A172 (cell line): ENCODE measurements around the gene VIPR2. TPM values are rescaled to one million over a fixed set of nuclear protein-coding genes. Genes with fewer than 3 reads are reported as not detected.

ENCODE experiments used
- DNase-seq: peaks from one replicate; pipeline ENCODE4 v3.0.0-alpha.2; 2015; ENCODE audit warnings: low spot score
- total RNA-seq: library from RNA; depleted of rRNA; stranded (reverse); fragments of >200 nt; shearing (Covaris generic); gene quantifications from 2 replicates; pipeline ENCODE4 v1.2.3, GENCODE V29; 2014

VIPR2 gene
- total RNA-seq, 1 experiment from 2014 or later: not detected

GRCh38 chr7:159028508-159029401 lies 115.9 kb downstream of the VIPR2 start:
- no peak for DNase-seq

GRCh38 chr7:159027789-159028507 lies 116.7 kb downstream of the VIPR2 start:
- no peak for DNase-seq

GRCh38 chr7:159027056-159027788 lies 117.4 kb downstream of the VIPR2 start:
- peak; percentile 16 for DNase-seq

GRCh38 chr7:159026271-159027055 lies 118.2 kb downstream of the VIPR2 start:
- no peak for DNase-seq

GRCh38 chr7:159025161-159025779 lies 119.4 kb downstream of the VIPR2 start:
- peak; percentile 68 for DNase-seq

GRCh38 chr7:159024280-159024951 lies 120.3 kb downstream of the VIPR2 start:
- DNase-seq: no peak

- DNase-seq: no peak
These were observed 120.9 kb downstream of the VIPR2 start for GRCh38 chr7:159023746-159024145.

- DNase-seq: no peak
These were observed 121.5 kb downstream of the VIPR2 start for GRCh38 chr7:159023206-159023605.

GRCh38 chr7:159022238-159022993 lies 122.3 kb downstream of the VIPR2 start:
- DNase-seq: peak; percentile 15

- no peak for DNase-seq
These were observed 123.7 kb downstream of the VIPR2 start for GRCh38 chr7:159020987-159021386.

GRCh38 chr7:159019111-159019510 lies 125.6 kb downstream of the VIPR2 start:
- DNase-seq: no peak

GRCh38 chr7:159017741-159018140 lies 126.9 kb downstream of the VIPR2 start:
- DNase-seq: no peak

GRCh38 chr7:159017210-159017609 lies 127.5 kb downstream of the VIPR2 start:
- no peak for DNase-seq

GRCh38 chr7:159016591-159016990 lies 128.1 kb downstream of the VIPR2 start:
- DNase-seq: no peak

GRCh38 chr7:159015454-159016410 lies 128.9 kb downstream of the VIPR2 start:
- no peak for DNase-seq

GRCh38 chr7:159015081-159015453 lies 129.6 kb downstream of the VIPR2 start:
- DNase-seq: no peak

- no peak for DNase-seq
These were observed 130.2 kb downstream of the VIPR2 start for GRCh38 chr7:159014297-159015062.

GRCh38 chr7:159013825-159014289 lies 130.8 kb downstream of the VIPR2 start:
- DNase-seq: no peak
